ENCODE results near the gene APBA2.

APBA2 gene

DNA sequence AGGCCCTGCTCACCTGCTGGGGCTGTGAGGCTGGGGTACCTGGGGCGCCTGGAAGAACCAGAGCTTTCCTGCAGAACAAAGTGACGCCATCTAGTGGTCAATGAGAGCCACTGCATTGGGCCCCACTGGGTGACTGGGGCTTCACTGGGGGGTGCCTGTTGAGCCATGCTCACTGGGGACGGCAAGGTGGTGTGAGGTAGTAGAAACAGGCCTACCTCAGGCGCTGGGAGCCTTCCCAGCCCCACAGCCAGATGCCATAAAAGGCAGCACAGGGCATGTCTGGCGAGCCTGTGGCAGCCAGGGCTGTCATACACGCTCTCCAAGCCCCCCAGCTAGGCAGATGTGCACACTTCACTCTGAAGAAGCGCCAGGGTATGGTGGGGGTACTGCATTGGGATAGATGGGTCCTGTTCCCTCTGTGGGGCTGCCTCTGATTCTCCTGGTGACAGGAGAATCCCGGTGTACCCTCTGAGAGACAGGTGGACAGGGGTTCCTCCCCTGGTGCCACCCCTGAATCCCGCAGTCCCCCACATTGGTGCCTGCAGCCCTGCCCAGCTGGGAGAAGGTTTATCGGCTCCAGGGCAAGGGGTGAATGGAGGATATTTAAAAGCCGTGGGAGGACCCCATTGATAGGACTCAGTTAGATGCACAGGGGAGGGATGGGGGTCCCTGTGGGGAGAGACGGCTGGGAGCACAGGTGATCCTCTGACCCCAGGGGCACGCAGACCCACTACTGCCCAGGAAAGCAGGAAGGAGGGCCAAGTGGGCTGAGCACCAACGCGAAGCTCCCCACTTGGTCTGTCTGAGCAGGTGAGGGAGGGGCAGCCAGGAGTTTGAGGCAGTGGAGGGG lies 205.1 kb downstream of the APBA2 start:
- peak; percentile 37 for DNase-seq (ENCODE audit: low read depth)
- H3K4me3 ChIP-seq (replicated peaks; ENCODE audit: low read depth, low read length), result no peak overlapping the region
- TF ChIP-seq, protein P1, sequence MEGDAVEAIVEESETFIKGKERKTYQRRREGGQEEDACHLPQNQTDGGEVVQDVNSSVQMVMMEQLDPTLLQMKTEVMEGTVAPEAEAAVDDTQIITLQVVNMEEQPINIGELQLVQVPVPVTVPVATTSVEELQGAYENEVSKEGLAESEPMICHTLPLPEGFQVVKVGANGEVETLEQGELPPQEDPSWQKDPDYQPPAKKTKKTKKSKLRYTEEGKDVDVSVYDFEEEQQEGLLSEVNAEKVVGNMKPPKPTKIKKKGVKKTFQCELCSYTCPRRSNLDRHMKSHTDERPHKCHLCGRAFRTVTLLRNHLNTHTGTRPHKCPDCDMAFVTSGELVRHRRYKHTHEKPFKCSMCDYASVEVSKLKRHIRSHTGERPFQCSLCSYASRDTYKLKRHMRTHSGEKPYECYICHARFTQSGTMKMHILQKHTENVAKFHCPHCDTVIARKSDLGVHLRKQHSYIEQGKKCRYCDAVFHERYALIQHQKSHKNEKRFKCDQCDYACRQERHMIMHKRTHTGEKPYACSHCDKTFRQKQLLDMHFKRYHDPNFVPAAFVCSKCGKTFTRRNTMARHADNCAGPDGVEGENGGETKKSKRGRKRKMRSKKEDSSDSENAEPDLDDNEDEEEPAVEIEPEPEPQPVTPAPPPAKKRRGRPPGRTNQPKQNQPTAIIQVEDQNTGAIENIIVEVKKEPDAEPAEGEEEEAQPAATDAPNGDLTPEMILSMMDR (IDR thresholded peaks at IDR 0.05; ENCODE audit: low read length, missing control alignments), result peak; percentile 79

DNA sequence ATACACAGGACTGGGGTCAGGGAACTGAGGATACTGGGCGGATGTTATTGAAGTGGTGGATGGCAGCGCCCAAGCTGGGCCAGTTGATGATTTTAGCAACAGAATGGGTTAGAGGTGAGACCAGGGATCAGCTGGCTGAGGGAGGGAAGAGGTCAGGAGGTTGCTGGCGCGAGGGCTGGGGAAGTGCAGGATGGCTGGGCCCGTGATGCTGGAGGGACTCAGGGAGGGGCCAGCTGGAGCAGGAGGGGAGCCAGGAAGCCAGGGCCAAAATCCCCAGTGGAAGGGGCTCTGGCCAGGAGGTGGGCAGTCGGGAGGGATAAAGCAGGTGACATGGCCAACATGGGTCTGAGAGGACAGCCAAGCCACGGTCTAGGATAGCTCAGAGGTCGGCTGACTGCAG lies 205.9 kb downstream of the APBA2 start:
- no peak for DNase-seq (ENCODE audit: low read depth)
- no peak overlapping the region for H3K4me3 ChIP-seq (replicated peaks; ENCODE audit: low read depth, low read length)
- TF ChIP-seq, protein P1 (IDR thresholded peaks at IDR 0.05; ENCODE audit: low read length, missing control alignments), result no peak

DNA sequence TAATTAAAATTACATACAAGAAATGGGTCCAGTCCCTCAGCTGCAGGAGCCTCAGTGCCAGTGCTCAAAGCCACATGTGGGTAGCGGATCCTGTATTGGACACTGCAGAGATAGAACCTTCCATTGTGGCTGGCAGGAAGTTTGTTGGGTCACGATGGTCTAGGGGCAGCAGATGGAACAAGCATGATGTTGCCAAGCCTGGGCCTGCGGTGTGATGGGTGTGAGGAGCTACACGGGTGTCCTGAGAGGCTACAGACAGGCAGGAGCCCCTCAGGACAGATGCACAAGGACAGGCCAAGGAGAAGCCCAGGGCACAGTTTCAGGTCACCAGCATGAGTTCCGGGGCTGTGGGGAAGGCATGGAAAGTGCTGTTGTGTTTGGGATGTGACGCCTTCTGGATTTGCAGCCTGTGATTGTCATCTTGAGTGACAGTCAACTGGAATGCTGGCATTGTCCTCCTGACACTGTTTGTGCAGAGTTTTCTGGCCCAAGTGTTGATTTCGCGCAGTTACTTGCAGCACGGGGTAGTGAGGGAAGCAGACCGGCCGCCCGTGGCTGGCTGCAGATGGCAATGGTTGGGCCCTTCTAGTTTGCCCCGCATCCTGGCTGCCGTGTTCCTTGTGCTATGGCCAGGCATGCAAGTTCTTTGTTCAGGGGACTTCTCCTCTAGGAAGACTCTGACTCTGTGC lies 206.7 kb downstream of the APBA2 start:
- TF ChIP-seq, protein P1 (IDR thresholded peaks at IDR 0.05; ENCODE audit: low read length, missing control alignments), result no peak
- no peak for DNase-seq (ENCODE audit: low read depth)
- no peak overlapping the region for H3K4me3 ChIP-seq (replicated peaks; ENCODE audit: low read depth, low read length)

DNA sequence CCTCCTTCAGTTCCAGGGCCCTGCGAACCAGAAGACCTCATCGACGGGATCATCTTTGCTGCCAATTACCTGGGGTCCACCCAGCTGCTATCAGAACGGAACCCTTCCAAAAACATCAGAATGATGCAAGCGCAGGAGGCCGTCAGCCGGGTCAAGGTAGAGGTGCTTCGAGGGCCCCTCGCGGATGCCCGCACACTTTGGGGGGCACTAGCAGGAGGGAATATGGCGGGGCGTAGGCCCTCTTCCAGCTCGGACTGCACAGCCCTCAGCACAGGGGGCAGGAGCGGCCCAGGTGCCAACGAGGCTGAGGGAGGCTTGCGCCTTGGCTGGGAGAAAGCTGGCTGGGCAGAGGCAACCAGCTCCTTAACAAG lies 207.3 kb downstream of the APBA2 start:
- TF ChIP-seq, protein P1 (IDR thresholded peaks at IDR 0.05; ENCODE audit: low read length, missing control alignments), result no peak
- H3K4me3 ChIP-seq (replicated peaks; ENCODE audit: low read depth, low read length), result no peak overlapping the region
- no peak for DNase-seq (ENCODE audit: low read depth)

DNA sequence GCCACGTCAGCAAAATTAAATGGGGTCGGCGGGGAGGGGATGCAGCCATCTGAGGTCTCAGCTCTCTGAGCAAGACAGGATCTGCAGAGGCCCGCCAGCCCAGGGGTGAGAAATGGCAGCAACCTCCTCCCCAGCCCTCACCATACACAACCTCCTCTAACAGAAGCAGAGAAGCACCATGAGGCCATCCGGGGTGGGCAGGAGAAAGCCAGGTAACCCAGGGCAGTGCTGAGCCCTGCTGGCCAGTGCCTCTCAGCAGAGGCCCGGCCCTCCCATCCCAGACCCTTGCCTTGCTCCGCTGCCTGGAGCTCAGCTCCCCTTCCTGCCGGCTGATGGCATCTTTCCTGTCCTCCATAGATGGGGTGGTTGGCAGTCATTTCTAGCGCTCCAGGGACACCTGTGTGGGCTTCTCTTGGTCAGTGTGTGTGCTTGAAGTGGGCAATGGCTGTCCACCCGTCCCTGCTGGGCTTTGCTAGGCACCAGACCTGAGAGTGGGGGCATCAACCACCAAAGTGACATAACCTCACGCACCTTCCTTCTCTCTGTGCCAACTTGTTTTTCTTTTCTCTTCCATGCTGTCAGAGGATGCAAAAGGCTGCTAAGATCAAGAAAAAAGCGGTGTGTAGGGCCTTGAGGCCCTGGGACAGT lies 208.0 kb downstream of the APBA2 start:
- TF ChIP-seq, protein P1 (IDR thresholded peaks at IDR 0.05; ENCODE audit: low read length, missing control alignments), result no peak
- DNase-seq (ENCODE audit: low read depth), result no peak
- H3K4me3 ChIP-seq (replicated peaks; ENCODE audit: low read depth, low read length), result no peak overlapping the region

DNA sequence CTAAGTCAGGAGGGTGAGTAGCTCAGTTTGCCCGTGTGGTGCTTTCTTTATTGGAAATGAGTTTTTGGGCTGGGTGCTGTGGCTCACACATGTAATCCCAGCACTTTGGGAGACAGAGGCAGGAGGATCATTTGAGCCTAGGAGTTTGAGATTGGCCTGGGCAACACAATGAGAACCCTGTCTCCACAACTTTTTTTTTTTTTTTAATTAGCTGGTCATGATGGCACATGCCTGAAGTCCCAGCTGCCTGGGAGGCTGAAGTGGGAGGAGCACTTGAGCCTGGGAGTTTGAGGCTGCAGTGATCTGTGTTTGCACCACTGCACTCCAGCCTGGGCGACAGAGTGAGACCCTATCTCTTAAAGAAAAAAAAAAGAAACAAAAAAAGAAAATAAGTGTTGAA lies 208.9 kb downstream of the APBA2 start:
- DNase-seq (ENCODE audit: low read depth), result no peak
- TF ChIP-seq, protein P1 (IDR thresholded peaks at IDR 0.05; ENCODE audit: low read length, missing control alignments), result no peak
- H3K4me3 ChIP-seq (replicated peaks; ENCODE audit: low read depth, low read length), result no peak overlapping the region
